Body of pancreas (tissue), 4 donors: Measurements from ENCODE around the gene MBD3L3.

ENCODE experiments used
- POLR2A ChIP-seq, 3 donors: fragments of 450-650 bp; IDR thresholded peaks; one replicate each; pipeline ENCODE4 v1.6.1; 2016; ENCODE audit warnings: antibody characterized with exemption in 3 of 3, mild to moderate bottlenecking in 2 of 3
- TF ChIP-seq, protein P1 (sequence below), 7 experiments: fragments of 450-650 bp in 4 of 7; fragments of 200-600 bp in 3 of 7; sonication (generic) in 3 of 7; IDR thresholded peaks; one replicate each; pipeline ENCODE4 v1.5.1; 2016 to 2019; ENCODE audit warnings: antibody characterized with exemption in 7 of 7

DNA sequence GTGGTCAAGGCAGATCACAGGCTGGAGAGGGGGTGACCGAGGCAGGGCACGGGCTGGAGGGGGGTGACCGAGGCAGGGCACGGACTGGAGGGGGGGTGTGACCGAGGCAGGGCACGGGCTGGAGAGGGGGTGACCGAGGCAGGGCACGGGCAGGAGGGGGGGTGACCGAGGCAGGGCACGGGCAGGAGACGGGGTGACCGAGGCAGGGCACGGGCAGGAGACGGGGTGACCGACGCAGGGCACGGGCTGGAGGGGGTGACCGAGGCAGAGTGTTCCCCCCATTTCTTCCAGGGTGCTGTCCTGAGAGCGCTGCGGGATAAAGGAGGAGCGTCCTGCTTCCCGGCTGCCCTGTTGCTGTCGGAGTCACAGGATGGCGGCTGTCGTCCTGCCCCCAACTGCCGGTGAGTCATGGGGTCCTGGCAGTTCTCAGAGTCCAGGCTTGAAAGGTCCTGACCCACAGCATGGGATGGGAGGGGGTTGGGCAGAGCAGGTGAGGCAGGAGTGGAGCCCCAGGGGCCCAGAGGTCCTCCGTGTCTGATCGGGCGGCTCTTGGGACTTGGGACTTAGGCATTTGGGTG, 16.3 kb upstream of the MBD3L3 start:
- TF ChIP-seq, protein P1, sequence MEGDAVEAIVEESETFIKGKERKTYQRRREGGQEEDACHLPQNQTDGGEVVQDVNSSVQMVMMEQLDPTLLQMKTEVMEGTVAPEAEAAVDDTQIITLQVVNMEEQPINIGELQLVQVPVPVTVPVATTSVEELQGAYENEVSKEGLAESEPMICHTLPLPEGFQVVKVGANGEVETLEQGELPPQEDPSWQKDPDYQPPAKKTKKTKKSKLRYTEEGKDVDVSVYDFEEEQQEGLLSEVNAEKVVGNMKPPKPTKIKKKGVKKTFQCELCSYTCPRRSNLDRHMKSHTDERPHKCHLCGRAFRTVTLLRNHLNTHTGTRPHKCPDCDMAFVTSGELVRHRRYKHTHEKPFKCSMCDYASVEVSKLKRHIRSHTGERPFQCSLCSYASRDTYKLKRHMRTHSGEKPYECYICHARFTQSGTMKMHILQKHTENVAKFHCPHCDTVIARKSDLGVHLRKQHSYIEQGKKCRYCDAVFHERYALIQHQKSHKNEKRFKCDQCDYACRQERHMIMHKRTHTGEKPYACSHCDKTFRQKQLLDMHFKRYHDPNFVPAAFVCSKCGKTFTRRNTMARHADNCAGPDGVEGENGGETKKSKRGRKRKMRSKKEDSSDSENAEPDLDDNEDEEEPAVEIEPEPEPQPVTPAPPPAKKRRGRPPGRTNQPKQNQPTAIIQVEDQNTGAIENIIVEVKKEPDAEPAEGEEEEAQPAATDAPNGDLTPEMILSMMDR (IDR thresholded peaks at IDR 0.05): no peak
- TF ChIP-seq POLR2A (IDR thresholded peaks at IDR 0.05): no peak
